HG02884 (cell line): ENCODE results near the gene TOR1B.

Experiments
- ATAC-seq: cut with Tn5 transposase; IDR thresholded peaks from one replicate; pipeline ENCODE4 v1.9.1; 2021; ENCODE audit warnings: mild to moderate bottlenecking, moderate library complexity; ENCODE audit not compliant: unreplicated experiment

Gene TOR1B

GRCh38 chr9:129839324-129840023 lies 36.5 kb downstream of the TOR1B start:
- no peak for ATAC-seq

GRCh38 chr9:129840034-129840433 lies 37.0 kb downstream of the TOR1B start:
- no peak for ATAC-seq

- ATAC-seq, result no peak
Measured at GRCh38 chr9:129841071-129841470, 38.1 kb downstream of the TOR1B start.

DNA sequence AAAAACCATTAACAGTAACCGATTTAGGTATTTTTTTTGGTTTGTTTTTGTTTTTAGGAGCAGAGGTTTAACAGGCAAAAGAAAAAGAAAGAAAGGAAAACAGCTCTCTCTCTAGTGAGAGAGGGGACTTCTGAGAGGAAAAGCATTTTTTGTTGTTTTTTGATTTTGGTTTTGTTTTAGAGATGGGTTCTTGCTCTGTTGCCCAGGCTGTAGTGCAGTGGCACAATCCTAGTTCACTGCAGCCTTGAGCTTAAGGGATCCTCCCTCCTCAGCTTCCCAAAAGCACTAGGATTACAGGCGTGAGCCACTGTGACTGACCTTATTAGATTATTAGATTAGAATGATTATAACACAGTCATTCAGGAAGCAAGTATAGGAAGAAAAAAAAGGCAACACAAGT lies 42.4 kb downstream of the TOR1B start:
- ATAC-seq, result no peak

DNA sequence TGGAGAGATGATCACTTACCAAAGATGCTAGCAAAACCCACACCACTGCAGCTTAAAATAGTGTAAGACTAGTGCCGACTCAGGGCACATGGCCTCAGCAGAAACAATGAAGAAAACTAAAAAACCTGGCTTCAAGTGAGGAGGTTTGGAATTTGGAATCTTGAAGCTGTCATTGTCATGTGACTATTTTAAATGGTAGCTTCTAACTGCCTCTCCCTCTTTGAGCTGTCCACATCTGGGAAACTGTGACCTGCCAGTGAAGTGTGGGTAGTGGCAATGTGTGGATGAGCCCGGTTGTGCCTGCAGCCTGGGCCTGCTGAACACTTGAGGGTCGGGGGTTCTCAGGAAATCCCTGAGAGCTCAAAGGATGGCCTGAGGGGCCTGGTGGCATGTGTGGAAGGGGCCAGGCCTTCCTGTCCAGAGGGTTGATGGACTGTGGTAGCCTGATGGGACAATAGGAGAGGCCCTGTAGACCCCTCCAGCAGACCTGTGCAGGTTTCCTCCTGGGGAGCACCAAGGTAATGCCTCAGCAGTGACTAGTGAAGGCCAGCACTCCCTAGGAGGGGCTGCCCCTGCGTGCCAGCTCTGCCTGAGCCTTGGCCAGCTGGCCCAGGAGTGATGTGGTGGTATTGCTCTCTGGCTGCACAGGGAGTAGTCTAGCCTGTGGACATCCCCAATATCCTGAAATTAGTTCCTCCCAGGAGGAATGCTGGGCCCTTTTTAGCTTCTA lies 45.9 kb downstream of the TOR1B start:
- no peak for ATAC-seq

- no peak for ATAC-seq
Measured at GRCh38 chr9:129849901-129850300, 46.9 kb downstream of the TOR1B start.

GRCh38 chr9:129850821-129851550 lies 48.0 kb downstream of the TOR1B start:
- no peak for ATAC-seq

GRCh38 chr9:129851821-129852220 lies 48.8 kb downstream of the TOR1B start:
- ATAC-seq, result no peak

GRCh38 chr9:129852579-129852978 lies 49.6 kb downstream of the TOR1B start:
- ATAC-seq, result no peak

GRCh38 chr9:129853614-129854013 lies 50.6 kb downstream of the TOR1B start:
- ATAC-seq, result no peak

DNA sequence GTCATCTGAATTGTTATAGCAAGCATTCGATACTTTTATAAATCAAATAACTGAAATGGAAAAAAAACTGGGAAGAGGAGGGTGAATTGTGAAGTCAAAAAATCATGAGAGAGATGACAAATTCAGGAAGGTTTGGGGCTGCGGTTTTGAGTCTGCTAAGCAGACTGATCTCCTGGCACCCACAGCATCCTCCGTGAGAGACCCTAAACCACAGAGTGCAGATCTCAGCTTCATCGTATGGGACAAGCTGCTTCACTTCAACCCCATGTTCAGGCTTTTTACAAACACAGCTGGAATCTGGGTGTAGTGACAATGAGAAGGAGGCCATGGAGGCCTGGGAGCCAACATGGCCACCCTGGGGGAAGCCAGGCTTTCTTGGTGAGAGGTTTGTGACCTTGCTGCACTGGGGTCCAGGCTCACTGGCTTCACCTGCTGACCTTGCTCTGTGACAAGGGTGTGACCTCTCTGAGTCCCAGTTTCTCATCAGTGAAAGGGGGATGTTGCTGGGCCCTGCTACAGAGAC lies 51.7 kb downstream of the TOR1B start:
- no peak for ATAC-seq

- no peak for ATAC-seq
Measured at GRCh38 chr9:129857207-129857606, 54.2 kb downstream of the TOR1B start.

GRCh38 chr9:129858167-129858962 lies 55.4 kb downstream of the TOR1B start:
- no peak for ATAC-seq
